Astrocyte of the spinal cord (primary cell): Measurements from ENCODE around the gene DNAJC7.
"Not testable (repeated sequence)": the region's sequence is repeated elsewhere in the genome, so short reads cannot be mapped to it uniquely, and the experiment has no call there.

Source experiments
- DNase-seq: peaks from one replicate; pipeline ENCODE4 v3.0.0; 2011; ENCODE audit warnings: low read depth, low spot score
- H3K4me3 ChIP-seq: 2 replicates; pipeline ENCODE4 v1.5.1; 2011; ENCODE audit warnings: low read depth, mild to moderate bottlenecking, low read length, moderate library complexity
- CTCF ChIP-seq: IDR thresholded peaks from 2 replicates; pipeline ENCODE4 v1.5.1; 2012; ENCODE audit warnings: low read depth, mild to moderate bottlenecking, low read length, inconsistent platforms
- in situ Hi-C: cut with HindIII; loops from 2 replicates; pipeline ENCODE4 v1.10.0; 2017; ENCODE audit warnings: low sequenced_read_pairs

Gene DNAJC7

DNA sequence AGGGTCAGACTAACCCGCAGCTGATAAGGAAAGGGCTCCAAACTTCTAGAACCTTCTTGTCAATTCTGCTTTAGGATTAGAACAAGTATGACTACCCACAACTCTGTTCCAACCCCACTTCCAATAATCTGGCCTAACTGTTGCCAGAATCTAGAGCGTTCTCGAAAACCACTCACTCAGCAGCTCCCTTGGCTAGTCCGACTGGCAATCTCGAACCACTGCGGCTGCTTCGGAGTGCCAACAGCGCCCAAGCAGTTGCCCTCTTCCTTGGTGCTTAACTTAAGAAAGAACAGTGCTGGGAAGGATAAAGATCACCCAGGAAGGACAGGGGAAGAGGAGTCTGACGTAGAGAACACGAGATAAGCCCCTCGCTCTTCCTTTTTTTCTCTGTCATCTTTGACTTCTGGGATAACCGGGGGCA is 818 bp downstream of the DNAJC7 start:
- no peak for DNase-seq
- no peak for TF ChIP-seq CTCF
- in situ Hi-C loops = no loop called here
- H3K4me3 ChIP-seq = peak overlapping the region; percentile 98

GRCh38 chr17:42013740-42014139 is 3.5 kb downstream of the DNAJC7 start:
- H3K4me3 ChIP-seq, in situ Hi-C loops, DNase-seq: not testable (repeated sequence)

DNA sequence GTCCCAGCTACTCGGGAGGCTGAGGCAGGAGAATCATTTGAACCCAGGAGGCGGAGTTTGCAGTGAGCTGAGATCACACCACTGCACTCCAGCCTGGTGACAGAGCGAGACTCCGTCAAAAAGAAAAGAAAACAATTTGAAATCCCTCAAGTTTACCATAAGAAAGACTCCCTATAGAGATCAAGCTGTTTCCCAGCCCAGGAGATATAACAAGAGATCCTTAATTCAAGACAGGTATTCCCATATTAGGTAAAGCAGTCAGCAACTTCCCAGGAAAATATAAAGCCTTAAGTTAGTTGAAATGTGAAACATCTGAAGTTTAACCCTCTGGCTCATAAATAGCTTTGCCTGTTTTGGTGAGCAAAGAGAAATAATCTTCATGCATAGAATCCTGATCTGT is 4.9 kb downstream of the DNAJC7 start:
- H3K4me3 ChIP-seq, DNase-seq, in situ Hi-C loops: not testable (repeated sequence)

DNA sequence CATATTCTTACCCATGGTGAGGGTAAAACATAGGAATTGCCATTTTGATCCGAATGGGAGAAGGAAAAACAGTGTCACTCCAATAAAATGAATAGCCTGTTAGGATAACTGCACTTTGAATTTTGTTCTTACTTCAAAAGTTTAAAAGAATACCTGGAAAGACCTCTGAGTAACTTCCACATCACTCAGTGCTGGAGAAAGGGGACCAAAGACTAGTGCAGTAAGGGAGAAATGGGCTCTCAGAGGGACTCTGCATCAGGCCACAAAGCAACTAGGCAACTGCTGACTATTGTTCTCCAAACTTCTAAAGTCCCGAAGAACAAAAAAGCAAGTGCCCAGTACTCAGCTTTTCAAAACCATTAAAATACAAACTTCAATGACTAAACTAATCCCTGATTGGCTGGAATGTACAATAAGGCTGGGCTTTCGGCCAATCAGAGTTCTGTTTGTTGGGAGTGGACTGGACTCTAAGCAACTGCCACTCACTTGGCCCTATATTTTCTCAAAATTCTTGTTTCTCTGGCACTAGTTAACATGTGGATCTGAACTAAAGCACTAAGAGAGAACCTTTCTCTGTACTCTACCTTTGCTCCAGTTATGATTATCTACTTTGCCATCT is 6.2 kb downstream of the DNAJC7 start:
- H3K4me3 ChIP-seq = no peak overlapping the region
- DNase-seq = no peak
- no peak for TF ChIP-seq CTCF
- in situ Hi-C loops = no loop called here

DNA sequence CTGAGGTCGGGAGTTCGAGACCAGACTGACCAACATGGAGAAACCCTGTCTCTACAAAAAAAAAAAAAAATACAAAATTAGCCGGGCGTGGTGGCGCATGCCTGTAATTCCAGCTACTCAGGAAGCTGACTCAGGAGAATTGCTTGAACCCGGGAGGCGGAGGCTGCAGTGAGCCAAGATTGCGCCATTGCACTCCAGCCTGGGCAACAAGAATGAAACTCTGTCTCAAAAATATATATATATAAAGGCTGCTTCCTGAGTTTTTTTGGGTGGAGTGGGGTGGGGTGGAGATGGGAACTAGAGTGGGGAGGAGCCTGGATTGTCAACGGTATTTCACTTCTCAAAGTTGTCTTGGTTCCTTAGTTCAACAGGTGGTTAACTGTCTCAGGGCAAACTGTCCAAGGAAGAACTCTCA is 7.0 kb downstream of the DNAJC7 start:
- H3K4me3 ChIP-seq, in situ Hi-C loops, DNase-seq: not testable (repeated sequence)

DNA sequence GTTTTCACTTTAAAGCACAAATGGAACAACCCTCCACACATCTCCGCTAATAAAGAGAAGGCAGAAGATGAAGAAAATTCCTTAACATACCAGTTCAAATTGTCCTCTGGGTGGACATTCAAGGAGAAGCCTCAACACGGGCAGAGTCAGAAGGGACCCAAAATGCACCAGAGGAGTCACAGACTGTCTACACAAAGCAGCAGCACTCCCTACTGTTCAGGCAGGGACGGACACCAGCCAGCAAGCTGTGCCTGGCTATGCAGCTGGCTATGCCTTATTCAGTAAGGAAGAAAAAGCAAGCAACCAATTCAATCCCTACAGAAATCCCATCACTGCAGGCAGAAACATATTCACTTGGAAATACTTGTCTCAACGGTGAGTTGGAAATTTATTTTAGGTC is 8.1 kb downstream of the DNAJC7 start:
- H3K4me3 ChIP-seq = no peak overlapping the region
- no peak for DNase-seq
- TF ChIP-seq CTCF = no peak
- in situ Hi-C loops = no loop called here

- no peak for DNase-seq
- TF ChIP-seq CTCF = no peak
- in situ Hi-C loops = no loop called here
- H3K4me3 ChIP-seq = no peak overlapping the region
Measured at GRCh38 chr17:42005166-42005565, 12.1 kb downstream of the DNAJC7 start.

GRCh38 chr17:42002792-42003301 is 14.4 kb downstream of the DNAJC7 start:
- TF ChIP-seq CTCF = no peak
- peak; percentile 64 for DNase-seq
- in situ Hi-C loops = no loop called here
- H3K4me3 ChIP-seq = no peak overlapping the region
